Heart left ventricle (tissue), 16 donors: ENCODE results near the gene COA3. TPM values are rescaled to one million over a fixed set of nuclear protein-coding genes. Genes with fewer than 3 reads are reported as not detected.
A peak's percentile ranks its signal among the peaks of the same experiment; 100 is the strongest.

ENCODE experiments used
- ATAC-seq, 4 donors: fragments of 200-7000 bp; cut with Tn5 transposase; one replicate each; pipeline ENCODE4 v1.9.1; 2020 to 2022; ENCODE audit warnings: moderate library complexity in 4 of 4, mild to moderate bottlenecking in 3 of 4, moderate number of reproducible peaks in 1 of 4
- DNase-seq, 5 donors: peaks; one replicate each; pipeline ENCODE4 v3.0.0-alpha.2; 2020
- H3K27ac ChIP-seq, 12 donors: fragments of 200-600 bp; sonication (generic) in 4 of 12; one replicate each; pipeline versions ENCODE4 v1.5.0 to v1.8.0; 2016 to 2022; ENCODE audit warnings: mild to moderate bottlenecking in 2 of 12
- H3K27me3 ChIP-seq, 9 donors: fragments of 200-600 bp; sonication (generic) in 2 of 9; one replicate each; pipeline versions ENCODE4 v1.5.1 to v1.8.0; 2016 to 2022; ENCODE audit warnings: mild to moderate bottlenecking in 3 of 9
- H3K36me3 ChIP-seq, 9 donors: fragments of 200-600 bp; sonication (generic) in 2 of 9; one replicate each; pipeline versions ENCODE4 v1.5.0 to v1.8.0; 2018 to 2022; ENCODE audit warnings: mild to moderate bottlenecking in 2 of 9
- H3K4me1 ChIP-seq, 12 donors: fragments of 200-600 bp; sonication (generic) in 4 of 12; one replicate each; pipeline versions ENCODE4 v1.5.0 to v1.8.0; 2016 to 2022; ENCODE audit warnings: mild to moderate bottlenecking in 3 of 12
- H3K4me3 ChIP-seq, 12 donors: fragments of 200-600 bp; sonication (generic) in 4 of 12; one replicate each; pipeline versions ENCODE4 v1.5.0 to v1.8.0; 2017 to 2022; ENCODE audit warnings: mild to moderate bottlenecking in 9 of 12, moderate library complexity in 4 of 12
- H3K9me3 ChIP-seq, 12 donors: fragments of 200-600 bp; sonication (generic) in 4 of 12; one replicate each; pipeline versions ENCODE4 v1.5.0 to v1.8.0; 2016 to 2022; ENCODE audit warnings: mild to moderate bottlenecking in 1 of 12
- POLR2A ChIP-seq, 2 donors: fragments of 450-650 bp; IDR thresholded peaks; one replicate each; pipeline ENCODE4 v1.6.1; 2017; ENCODE audit warnings: antibody characterized with exemption in 2 of 2, mild to moderate bottlenecking in 2 of 2, moderate library complexity in 2 of 2
- WGBS, 4 donors: extraction: QIAGEN DNeasy Blood & Tissue Kit in 2 of 4; methylation state at CpG; one replicate each; pipeline versions ENCODE4 v1.1.5 to v1.1.7; 2013 to 2018; 5-methylcytosine and 5-hydroxymethylcytosine counted together
- intact Hi-C, 10 donors: fragments of 100-400 bp; cut with DNase I; formaldehyde crosslinking; loops; one replicate each; pipeline versions ENCODE4 v1.11.1 to v1.14.2; 2022
- polyA plus RNA-seq, 2 donors: library from polyadenylated mRNA; stranded (reverse); fragments of 200-250 nt; gene quantifications; one replicate each; pipeline ENCODE4 v1.2.3, GENCODE V29; 2013
- total RNA-seq, 9 donors: library from RNA; depleted of rRNA in 2 of 9; stranded (reverse); fragments of >200 nt in 2 of 9; fragmentation: NEBNext Ultra II Directional in 3 of 9; extraction: Animal tissue kit (Norgen Biotek cat#: 25700) in 3 of 9; gene quantifications; one replicate each; pipeline versions ENCODE4 v1.1.0 to v1.2.4, GENCODE V29; 2016 to 2023
- TF ChIP-seq, protein P1 (sequence below), 12 donors: fragments of 200-600 bp; sonication (generic) in 4 of 12; IDR thresholded peaks; one replicate each; pipeline versions ENCODE4 v1.5.0 to v1.8.0; 2018 to 2022; ENCODE audit warnings: antibody characterized with exemption in 12 of 12, mild to moderate bottlenecking in 5 of 12
- donor health status: ischemic (EF 13 %, LVEDD 7.1; RV severe dilation, severe dysfunction).
- donor health status: healthy with polysubstance abuse.
- donor health status: DM: no; HTN: yes; CAD: no.
- donor health status: DM: no; HTN: no; CAD: no.
- donor health status: ischemic (EF 25% LVEDD 6.9; RV normal size, moderate dysfunction).
- donor health status: ischemic (EF 25% LVEDD 5.7; RV mildly dilated, moderate dysfunction).
- donor health status: healthy.
- donor health status: DM: yes; HTN: yes; CAD: no.
- donor health status: ischemic (EF 35%, LVEDD 5.7; RV mildly dilated, moderate dysfunction).
- donor health status: nonischemic (EF 11% LVEDD 7.7; RV severe dilation, severe dysfunction).
- donor health status: DM: yes; HTN: yes; CAD: no.
- donor health status: PGD.
- donor health status: ischemic (EF 29% LVEDD 5.4; RV normal size, mild dysfunction).
- donor health status: nonischemic (EF 23%, LVEDD 6.1; RV moderate dilation, normal function).

COA3 gene
- total and polyA plus RNA-seq, 11 donors: 56.2 to 136 (median 72.4) TPM

DNA sequence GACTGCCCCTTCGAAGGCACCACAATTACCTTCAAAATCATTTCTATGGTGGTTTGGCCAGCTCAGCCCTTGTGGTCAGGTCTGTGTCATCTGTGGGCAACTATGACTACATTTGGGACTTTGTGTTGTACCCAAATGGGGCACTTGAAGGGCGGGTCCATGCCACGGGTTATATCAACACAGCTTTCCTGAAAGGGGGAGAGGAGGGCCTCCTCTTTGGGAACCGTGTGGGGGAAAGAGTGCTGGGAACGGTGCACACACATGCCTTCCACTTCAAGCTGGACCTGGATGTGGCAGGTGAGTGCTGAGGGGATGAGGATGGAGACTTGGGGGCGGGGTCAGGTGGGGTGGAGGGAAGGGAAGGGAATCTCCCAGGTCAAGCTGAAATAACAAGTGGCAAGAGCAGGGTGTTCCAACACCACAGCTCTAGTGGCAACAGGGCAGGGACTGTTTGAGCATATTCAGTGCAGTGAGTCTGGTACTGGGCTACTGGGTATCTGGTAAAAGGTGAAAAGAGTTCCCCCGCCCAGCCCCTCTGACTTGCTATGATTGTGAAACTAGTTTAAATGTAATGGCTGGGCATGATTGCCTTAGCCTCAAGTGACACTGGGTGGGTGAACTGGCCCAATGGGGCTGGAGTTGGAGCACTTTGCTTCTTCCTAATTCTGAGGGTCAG is 47.6 kb upstream of the COA3 start:
- intact Hi-C loops: loop anchor here in 4 of 10 donors (2.0 to 5.0 kb wide), 3 partner anchors 46 to 91 kb away; no protein-coding TSS in a partner anchor
- DNase-seq (no peak), ATAC-seq (no peak)
- no peaks in the 10 kb centered on the region for H3K9me3 ChIP-seq
- H3K36me3 ChIP-seq: peaks cover 0 to 48% (median 45%) of the 10 kb centered on the region in 9 donors
- H3K4me1 ChIP-seq: peaks cover 0 to 29% (median 10%) of the 10 kb centered on the region in 12 donors
- H3K4me3 ChIP-seq: no peak overlapping the region
- TF ChIP-seq, protein P1, sequence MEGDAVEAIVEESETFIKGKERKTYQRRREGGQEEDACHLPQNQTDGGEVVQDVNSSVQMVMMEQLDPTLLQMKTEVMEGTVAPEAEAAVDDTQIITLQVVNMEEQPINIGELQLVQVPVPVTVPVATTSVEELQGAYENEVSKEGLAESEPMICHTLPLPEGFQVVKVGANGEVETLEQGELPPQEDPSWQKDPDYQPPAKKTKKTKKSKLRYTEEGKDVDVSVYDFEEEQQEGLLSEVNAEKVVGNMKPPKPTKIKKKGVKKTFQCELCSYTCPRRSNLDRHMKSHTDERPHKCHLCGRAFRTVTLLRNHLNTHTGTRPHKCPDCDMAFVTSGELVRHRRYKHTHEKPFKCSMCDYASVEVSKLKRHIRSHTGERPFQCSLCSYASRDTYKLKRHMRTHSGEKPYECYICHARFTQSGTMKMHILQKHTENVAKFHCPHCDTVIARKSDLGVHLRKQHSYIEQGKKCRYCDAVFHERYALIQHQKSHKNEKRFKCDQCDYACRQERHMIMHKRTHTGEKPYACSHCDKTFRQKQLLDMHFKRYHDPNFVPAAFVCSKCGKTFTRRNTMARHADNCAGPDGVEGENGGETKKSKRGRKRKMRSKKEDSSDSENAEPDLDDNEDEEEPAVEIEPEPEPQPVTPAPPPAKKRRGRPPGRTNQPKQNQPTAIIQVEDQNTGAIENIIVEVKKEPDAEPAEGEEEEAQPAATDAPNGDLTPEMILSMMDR (IDR thresholded peaks at IDR 0.05): no peak
- no peak for TF ChIP-seq POLR2A (IDR thresholded peaks at IDR 0.05)
- H3K27me3 ChIP-seq: no peaks in the 10 kb centered on the region
- WGBS, 4 donors: 75 to 81% (median 78%) methylated on average over 7 of the region's 7 CpGs
- H3K27ac ChIP-seq: peak overlapping the region in 1 of 12 donors; percentile 27

DNA sequence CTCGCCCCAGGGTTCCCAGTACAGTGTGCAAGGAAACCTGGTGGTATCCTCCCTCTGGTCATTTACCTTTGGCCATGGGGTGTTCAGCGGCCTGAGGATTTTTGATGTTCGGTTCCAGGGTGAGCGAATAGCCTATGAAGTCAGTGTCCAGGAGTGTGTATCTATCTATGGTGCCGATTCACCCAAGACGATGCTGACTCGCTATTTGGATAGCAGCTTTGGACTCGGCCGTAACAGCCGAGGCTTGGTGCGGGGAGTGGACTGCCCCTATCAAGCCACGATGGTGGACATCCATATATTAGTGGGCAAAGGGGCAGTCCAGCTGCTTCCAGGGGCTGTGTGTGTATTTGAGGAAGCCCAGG is 47.0 kb upstream of the COA3 start:
- Histone ChIP-seq H3K4me1 (peaks cover 0 to 25% (median 8%) of the 10 kb centered on the region in 12 donors), H3K27me3 (no peaks in the 10 kb centered on the region), H3K36me3 (peaks cover 0 to 53% (median 49%) of the 10 kb centered on the region in 9 donors), H3K4me3 (no peak overlapping the region), H3K27ac (no peak overlapping the region), H3K9me3 (no peaks in the 10 kb centered on the region)
- intact Hi-C loops: loop anchor here in 4 of 10 donors (2.0 to 5.0 kb wide), 3 partner anchors 47 to 91 kb away; no protein-coding TSS in a partner anchor
- DNase-seq: no peak
- TF ChIP-seq, protein P1 (IDR thresholded peaks at IDR 0.05): no peak
- no peak for TF ChIP-seq POLR2A (IDR thresholded peaks at IDR 0.05)
- no peak for ATAC-seq
- WGBS, 4 donors: 90 to 96% (median 92%) methylated on average over 11 to 12 of the region's 12 CpGs

DNA sequence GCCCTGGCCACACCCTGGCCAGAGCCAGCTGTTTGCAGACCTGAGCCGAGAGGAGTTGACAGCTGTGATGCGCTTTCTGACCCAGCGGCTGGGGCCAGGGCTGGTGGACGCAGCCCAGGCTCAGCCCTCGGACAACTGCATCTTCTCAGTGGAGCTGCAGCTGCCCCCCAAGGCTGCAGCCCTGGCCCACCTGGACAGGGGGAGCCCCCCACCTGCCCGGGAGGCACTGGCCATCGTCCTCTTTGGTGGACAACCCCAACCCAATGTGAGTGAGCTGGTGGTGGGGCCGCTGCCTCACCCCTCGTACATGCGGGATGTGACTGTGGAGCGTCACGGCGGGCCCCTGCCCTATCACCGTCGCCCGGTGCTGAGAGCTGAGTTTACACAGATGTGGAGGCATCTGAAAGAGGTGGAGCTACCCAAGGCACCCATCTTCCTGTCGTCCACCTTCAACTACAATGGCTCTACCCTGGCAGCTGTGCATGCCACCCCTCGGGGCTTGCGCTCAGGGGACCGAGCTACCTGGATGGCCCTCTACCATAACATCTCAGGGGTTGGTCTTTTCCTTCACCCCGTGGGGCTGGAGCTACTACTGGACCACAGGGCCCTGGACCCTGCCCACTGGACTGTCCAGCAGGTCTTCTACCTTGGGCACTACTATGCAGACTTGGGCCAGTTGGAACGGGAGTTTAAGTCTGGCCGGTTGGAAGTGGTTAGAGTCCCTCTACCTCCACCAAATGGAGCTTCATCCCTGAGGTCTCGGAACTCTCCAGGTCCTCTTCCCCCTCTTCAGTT is 46.5 kb upstream of the COA3 start:
- peaks cover 0 to 59% (median 55%) of the 10 kb centered on the region in 9 donors for H3K36me3 ChIP-seq
- no peaks in the 10 kb centered on the region for H3K9me3 ChIP-seq
- WGBS, 4 donors: 89 to 94% (median 90%) methylated on average over 13 to 24 of the region's 24 CpGs
- H3K27me3 ChIP-seq: no peaks in the 10 kb centered on the region
- no peak overlapping the region for H3K27ac ChIP-seq
- no peak for DNase-seq
- no peak overlapping the region for H3K4me3 ChIP-seq
- H3K4me1 ChIP-seq: peaks cover 0 to 20% (median 5%) of the 10 kb centered on the region in 12 donors
- ATAC-seq: peak in 1 of 4 donors; percentile 6
- intact Hi-C loops: loop anchor here in 5 of 10 donors (2.0 to 5.0 kb wide), 4 partner anchors 47 to 92 kb away; no protein-coding TSS in a partner anchor
- TF ChIP-seq, protein P1 (IDR thresholded peaks at IDR 0.05): no peak
- no peak for TF ChIP-seq POLR2A (IDR thresholded peaks at IDR 0.05)

DNA sequence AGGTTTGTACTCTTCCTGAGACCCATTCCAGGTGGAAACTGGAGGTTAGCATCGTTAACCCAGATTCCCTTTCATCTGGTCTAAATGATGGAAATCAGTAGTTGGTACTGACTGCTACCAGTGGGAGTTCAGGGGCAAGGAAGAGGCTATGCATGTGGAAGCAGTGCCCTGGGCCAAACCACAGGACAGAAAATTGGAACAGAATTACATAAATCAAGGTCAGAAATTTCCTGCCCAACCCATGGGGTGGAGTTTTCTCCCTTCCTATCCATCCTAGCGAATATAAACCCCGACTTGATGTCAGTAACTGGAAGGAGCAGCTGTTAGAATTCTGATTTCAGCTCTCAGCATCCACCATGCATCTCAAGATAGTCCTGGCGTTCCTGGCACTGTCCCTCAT is 45.8 kb upstream of the COA3 start, which contains the start of gene AOC2:
Gene AOC2 (plus strand): TSS at position 310 of the 400 bp plus-strand sequence. CDS start 47 bp downstream, at position 357.
- ATAC-seq (no peak), DNase-seq (no peak)
- peaks cover 0 to 66% (median 62%) of the 10 kb centered on the region in 9 donors for H3K36me3 ChIP-seq
- no peaks in the 10 kb centered on the region for H3K9me3 ChIP-seq
- WGBS, 4 donors: 58 to 70% (median 60%) methylated on average over 4 of the region's 4 CpGs
- intact Hi-C loops: loop anchor here in 4 of 10 donors (2.0 to 5.0 kb wide), 3 partner anchors 85 to 93 kb away; no protein-coding TSS in a partner anchor
- no peak within 1 kb of the TSS for H3K4me3 ChIP-seq
- H3K27me3 ChIP-seq: no peaks in the 10 kb centered on the region
- H3K27ac ChIP-seq: peak within 1 kb of the TSS in 1 of 12 donors; percentile 35
- TF ChIP-seq POLR2A (IDR thresholded peaks at IDR 0.05): no peak
- TF ChIP-seq, protein P1 (IDR thresholded peaks at IDR 0.05): no peak
- H3K4me1 ChIP-seq: peaks cover 0 to 14% (median 1%) of the 10 kb centered on the region in 12 donors
